OCI-LY1 (cell line): ENCODE results near the gene FNDC3A.

Experiments used
- H2AFZ ChIP-seq: fragments of 200-600 bp; sonication (generic), shearing (Covaris generic); 2 replicates; pipeline ENCODE4 v1.6.0; 2014; ENCODE audit warnings: antibody characterized with exemption, mild to moderate bottlenecking, low read length
- H3F3A ChIP-seq: fragments of 200-600 bp; sonication (generic), shearing (Covaris generic); 2 replicates; pipeline ENCODE4 v1.6.0; 2014; ENCODE audit warnings: mild to moderate bottlenecking, antibody characterized with exemption, low read length, moderate library complexity; ENCODE audit not compliant: insufficient read depth
- H3K27ac ChIP-seq: fragments of 200-600 bp; sonication (generic); 2 replicates; pipeline ENCODE4 v1.5.1; 2014; ENCODE audit warnings: low read length, mixed run types, mild to moderate bottlenecking, low read depth; ENCODE audit not compliant: poor library complexity, severe bottlenecking
- H3K27me3 ChIP-seq: fragments of 200-600 bp; sonication (generic); 2 replicates; pipeline ENCODE4 v1.6.0; 2014; ENCODE audit warnings: antibody characterized with exemption, mild to moderate bottlenecking, low read length, moderate library complexity; ENCODE audit not compliant: insufficient read depth
- H3K36me3 ChIP-seq: fragments of 200-600 bp; sonication (generic); 2 replicates; pipeline ENCODE4 v1.6.1; 2014; ENCODE audit warnings: mild to moderate bottlenecking, antibody characterized with exemption, low read length, moderate library complexity, mixed read lengths; ENCODE audit not compliant: insufficient read depth
- H3K4me1 ChIP-seq: fragments of 200-600 bp; sonication (generic); 2 replicates; pipeline ENCODE4 v1.5.1; 2014; ENCODE audit warnings: mild to moderate bottlenecking, low read length, moderate library complexity; ENCODE audit not compliant: insufficient read depth, severe bottlenecking
- H3K4me2 ChIP-seq: fragments of 200-600 bp; sonication (generic), shearing (Covaris generic); 2 replicates; pipeline ENCODE4 v1.6.1; 2014; ENCODE audit warnings: low read length
- H3K4me3 ChIP-seq: fragments of 200-600 bp; sonication (generic); 2 replicates; pipeline ENCODE4 v1.5.1; 2014; ENCODE audit warnings: low read length, low read depth, mild to moderate bottlenecking, mixed read lengths; ENCODE audit not compliant: poor library complexity, severe bottlenecking
- H3K79me2 ChIP-seq: fragments of 200-600 bp; shearing (Covaris generic); 2 replicates; pipeline ENCODE4 v1.6.1; 2016; ENCODE audit warnings: mixed run types, low read length, mixed read lengths; ENCODE audit not compliant: insufficient read depth
- H3K9ac ChIP-seq: fragments of 200-600 bp; sonication (generic), shearing (Covaris generic); 2 replicates; pipeline ENCODE4 v1.6.1; 2014; ENCODE audit warnings: mild to moderate bottlenecking, low read length, mixed read lengths
- H3K9me2 ChIP-seq: fragments of 200-600 bp; sonication (generic), shearing (Covaris generic); 2 replicates; pipeline ENCODE4 v1.6.1; 2014; ENCODE audit warnings: low read depth, mild to moderate bottlenecking, low read length, mixed read lengths
- H3K9me3 ChIP-seq: fragments of 200-600 bp; shearing (Covaris generic); 2 replicates; pipeline ENCODE4 v1.6.1; 2014; ENCODE audit warnings: low read length, mixed read lengths
- H4K20me1 ChIP-seq: fragments of 200-600 bp; sonication (generic), shearing (Covaris generic); 2 replicates; pipeline ENCODE4 v1.6.0; 2016; ENCODE audit warnings: mild to moderate bottlenecking, low read length; ENCODE audit not compliant: insufficient read depth
- CTCF ChIP-seq: fragments of 200-600 bp; sonication (generic), shearing (Covaris generic); IDR thresholded peaks from 2 replicates; pipeline ENCODE4 v1.5.1; 2017; ENCODE audit warnings: mild to moderate bottlenecking, antibody characterized with exemption, low read length, moderate library complexity, mixed read lengths
- EZH2 ChIP-seq: fragments of 200-600 bp; sonication (generic), shearing (Covaris generic); IDR thresholded peaks from 2 replicates; pipeline ENCODE4 v1.8.0; 2017; ENCODE audit warnings: borderline replicate concordance, mixed run types, mild to moderate bottlenecking, antibody characterized with exemption, low read length, moderate library complexity, mixed read lengths

The FNDC3A gene

GRCh38 chr13:49210114-49210513 is 234.4 kb downstream of the FNDC3A start:
- Histone ChIP-seq H3K4me3 (no peak overlapping the region), H3K9me3 (no peaks in the 10 kb centered on the region), H3K27me3 (no peaks in the 10 kb centered on the region), H3K4me2 (no peak overlapping the region), H2AFZ (no peak overlapping the region), H3K79me2 (no peaks in the 10 kb centered on the region), H3K9me2 (no peaks in the 10 kb centered on the region), H3K36me3 (peaks cover 21% of the 10 kb centered on the region; the same call in 1 of the 2 replicates), H3K9ac (no peak overlapping the region), H3K4me1 (peaks cover 8% of the 10 kb centered on the region), H3F3A (no peaks in the 10 kb centered on the region; the same call in 1 of the 2 replicates), H4K20me1 (no peaks in the 10 kb centered on the region), H3K27ac (no peak overlapping the region)
- TF ChIP-seq EZH2 (no peak), CTCF (no peak)

GRCh38 chr13:49210669-49211068 is 235.0 kb downstream of the FNDC3A start:
- no peak overlapping the region for H3K9ac ChIP-seq
- H3K9me3 ChIP-seq: no peaks in the 10 kb centered on the region
- H3K4me1 ChIP-seq: peaks cover 11% of the 10 kb centered on the region
- H3K36me3 ChIP-seq: peaks cover 18% of the 10 kb centered on the region; the same call in 1 of the 2 replicates
- no peaks in the 10 kb centered on the region for H4K20me1 ChIP-seq
- H3K27ac ChIP-seq: no peak overlapping the region
- no peaks in the 10 kb centered on the region; the same call in 1 of the 2 replicates for H3F3A ChIP-seq
- no peak overlapping the region for H3K4me2 ChIP-seq
- no peak overlapping the region for H2AFZ ChIP-seq
- H3K79me2 ChIP-seq: no peaks in the 10 kb centered on the region
- no peaks in the 10 kb centered on the region for H3K9me2 ChIP-seq
- TF ChIP-seq EZH2 (no peak), CTCF (no peak)
- H3K27me3 ChIP-seq: no peaks in the 10 kb centered on the region
- no peak overlapping the region for H3K4me3 ChIP-seq

GRCh38 chr13:49213539-49213938 is 237.8 kb downstream of the FNDC3A start:
- Histone ChIP-seq H3K4me1 (peaks cover 16% of the 10 kb centered on the region), H3F3A (no peaks in the 10 kb centered on the region; the same call in 1 of the 2 replicates), H3K27ac (no peak overlapping the region), H3K9me2 (no peaks in the 10 kb centered on the region), H3K79me2 (no peaks in the 10 kb centered on the region), H3K27me3 (peaks cover 4% of the 10 kb centered on the region; the same call in 1 of the 2 replicates), H2AFZ (no peak overlapping the region), H3K36me3 (peaks cover 4% of the 10 kb centered on the region; the same call in 1 of the 2 replicates), H3K9me3 (no peaks in the 10 kb centered on the region), H3K9ac (no peak overlapping the region), H3K4me2 (no peak overlapping the region), H4K20me1 (no peaks in the 10 kb centered on the region), H3K4me3 (no peak overlapping the region)
- no peak for TF ChIP-seq CTCF
